Fibroblast of the conjunctiva (primary cell): ENCODE data around the gene HOXD12.

Experiments used
- DNase-seq: peaks from one replicate; pipeline ENCODE4 v3.0.0-alpha.2; 2010; ENCODE audit warnings: low read depth

The HOXD12 gene

DNA sequence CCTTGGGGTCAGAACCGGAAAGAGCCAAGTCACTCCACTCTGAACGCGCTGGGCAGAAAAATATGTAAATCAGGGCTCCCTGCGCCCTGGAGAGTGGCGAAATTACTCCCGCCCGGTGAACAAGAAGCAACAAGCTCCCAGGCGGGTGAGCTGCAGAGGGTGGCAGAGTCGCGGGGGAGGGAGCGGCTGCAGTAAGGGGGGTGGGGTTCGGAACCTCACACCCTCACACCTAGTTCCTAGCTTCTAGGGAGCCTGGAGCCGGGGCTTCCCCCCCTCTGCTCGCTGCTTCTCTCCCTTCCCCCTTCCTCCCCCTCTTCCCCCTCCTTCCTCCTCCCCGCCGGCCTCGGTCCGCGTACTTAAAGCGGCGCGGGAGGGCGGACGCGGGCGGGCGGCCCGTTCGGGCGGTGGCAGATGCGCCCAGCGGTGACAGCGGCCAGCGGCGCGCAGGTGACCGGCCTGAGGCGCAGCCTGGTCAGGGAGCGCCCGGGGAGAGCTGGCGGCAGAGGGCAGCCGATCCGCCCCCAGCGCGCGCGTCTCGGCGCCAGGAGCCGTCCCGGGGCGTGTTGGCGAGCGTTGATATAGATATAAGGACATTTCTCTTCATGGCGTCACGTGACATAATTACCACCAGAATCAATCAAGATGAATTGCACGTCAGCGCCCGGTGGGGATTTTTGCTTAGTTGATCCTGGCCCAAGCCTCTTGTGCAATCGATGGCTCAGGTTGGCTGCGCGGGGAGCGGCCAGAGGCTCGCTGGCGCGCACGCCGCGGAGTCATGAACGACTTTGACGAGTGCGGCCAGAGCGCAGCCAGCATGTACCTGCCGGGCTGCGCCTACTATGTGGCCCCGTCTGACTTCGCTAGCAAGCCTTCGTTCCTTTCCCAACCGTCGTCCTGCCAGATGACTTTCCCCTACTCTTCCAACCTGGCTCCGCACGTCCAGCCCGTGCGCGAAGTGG is 7.3 kb downstream of the HOXD12 start, which contains the start of gene HOXD11:
TSS of gene HOXD11 (plus strand) at position 700 of the 959 bp plus-strand sequence. CDS start at position 776, 76 bp downstream.
- DNase-seq, result no peak

DNA sequence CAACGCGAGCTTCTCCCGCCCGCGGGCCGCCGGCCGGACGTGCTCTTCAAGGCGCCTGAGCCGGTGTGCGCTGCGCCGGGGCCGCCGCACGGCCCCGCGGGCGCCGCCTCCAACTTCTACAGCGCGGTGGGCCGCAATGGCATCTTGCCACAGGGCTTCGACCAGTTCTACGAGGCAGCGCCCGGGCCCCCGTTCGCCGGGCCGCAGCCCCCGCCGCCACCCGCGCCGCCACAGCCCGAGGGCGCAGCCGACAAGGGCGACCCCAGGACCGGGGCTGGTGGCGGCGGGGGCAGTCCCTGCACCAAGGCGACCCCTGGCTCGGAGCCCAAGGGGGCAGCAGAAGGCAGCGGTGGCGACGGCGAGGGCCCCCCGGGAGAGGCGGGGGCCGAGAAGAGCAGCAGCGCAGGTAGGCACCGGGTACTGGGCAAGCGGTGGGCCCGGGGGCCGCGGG is 8.2 kb downstream of the HOXD12 start:
- no peak for DNase-seq

DNA sequence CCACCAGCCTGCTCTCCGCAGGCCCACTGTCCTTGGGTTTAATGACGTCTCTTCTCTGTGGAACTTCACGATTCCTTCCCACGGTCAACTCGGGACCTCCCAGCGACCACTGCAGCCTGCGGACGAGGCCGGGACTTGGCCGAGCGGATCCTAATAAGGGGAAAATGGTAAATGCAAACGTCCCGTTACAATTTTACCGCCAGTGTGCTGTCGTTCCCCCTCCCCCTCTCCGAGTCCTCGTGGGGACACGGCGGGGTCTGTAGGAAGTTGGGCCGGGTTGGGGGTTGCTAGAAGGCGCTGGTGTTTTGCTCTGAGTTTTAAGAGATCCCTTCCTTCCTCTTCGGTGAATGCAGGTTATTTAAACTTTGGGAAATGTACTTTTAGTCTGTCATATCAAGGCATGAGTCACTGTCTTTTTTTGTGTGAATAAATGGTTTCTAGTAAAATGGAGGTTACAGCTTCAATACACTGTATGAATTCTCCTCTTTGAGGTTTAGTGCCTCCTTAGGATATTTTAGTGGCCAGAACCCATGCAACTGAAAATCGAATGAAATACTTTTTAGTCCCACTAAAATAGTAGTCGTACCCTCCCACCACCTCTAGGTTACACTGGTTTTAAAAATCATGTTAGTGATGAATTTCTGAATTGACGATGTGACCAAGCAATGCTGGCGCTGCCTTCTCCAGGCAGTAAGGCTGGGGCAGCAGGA is 9.8 kb downstream of the HOXD12 start:
- no peak for DNase-seq

DNA sequence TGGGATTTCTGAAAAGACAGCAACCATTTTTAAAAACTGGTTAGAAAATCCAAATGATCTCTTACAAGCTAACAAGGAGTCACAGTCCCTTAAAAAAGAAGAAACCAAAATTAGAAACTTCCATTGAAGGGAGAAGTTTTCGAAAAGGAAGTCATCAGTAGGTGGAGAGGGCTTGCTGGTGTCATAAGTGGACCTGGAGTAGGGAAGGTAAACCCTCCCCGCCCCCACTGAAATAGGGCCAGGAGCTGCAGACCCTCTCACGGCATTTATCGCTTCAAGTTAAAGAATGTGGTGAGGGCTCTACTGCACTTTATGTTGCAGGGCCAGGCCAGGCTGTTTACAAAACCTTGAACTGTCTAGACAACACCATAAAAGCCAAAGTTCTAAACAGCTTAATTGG is 10.4 kb downstream of the HOXD12 start:
- no peak for DNase-seq

DNA sequence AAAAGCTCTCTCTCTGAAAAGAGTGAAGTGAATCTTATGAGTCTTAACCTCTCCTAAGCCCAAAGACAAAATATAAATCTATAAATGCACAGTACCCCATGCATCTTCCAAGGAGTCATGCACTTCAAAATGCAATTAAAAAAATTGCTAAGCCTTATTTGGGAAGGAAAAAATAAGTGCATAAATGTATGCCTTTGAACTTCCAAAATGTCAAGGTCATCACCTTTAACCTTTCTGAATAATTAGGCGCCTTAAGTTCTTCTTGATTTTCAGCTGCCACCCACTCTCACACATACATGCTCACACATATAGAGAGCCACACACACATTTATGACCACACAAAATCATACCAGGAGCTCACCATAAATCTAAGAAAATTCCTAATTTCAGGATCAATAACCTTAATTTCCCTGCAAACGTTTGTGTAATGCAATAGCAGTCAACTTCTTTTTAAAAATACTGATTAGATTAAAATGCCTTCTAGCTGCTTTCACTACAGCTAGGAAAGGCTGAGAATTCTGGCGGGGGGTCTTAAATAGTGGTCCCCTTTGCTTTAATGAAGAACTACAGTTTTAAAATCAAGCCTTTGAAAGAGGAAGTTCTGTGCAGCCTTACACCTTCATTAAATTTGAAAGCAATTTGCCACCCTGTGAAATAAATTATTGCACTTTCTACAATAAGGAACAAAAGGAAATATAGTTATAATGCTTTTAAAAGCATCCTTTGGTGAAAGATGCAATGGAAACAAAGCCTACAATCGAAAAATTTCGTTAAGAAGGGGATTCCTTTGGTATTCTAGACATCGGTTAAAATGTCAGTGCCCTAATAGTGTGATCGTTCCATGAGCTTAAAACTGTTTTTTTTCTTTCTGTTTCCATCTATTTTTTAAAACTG is 11.1 kb downstream of the HOXD12 start:
- no peak for DNase-seq

DNA sequence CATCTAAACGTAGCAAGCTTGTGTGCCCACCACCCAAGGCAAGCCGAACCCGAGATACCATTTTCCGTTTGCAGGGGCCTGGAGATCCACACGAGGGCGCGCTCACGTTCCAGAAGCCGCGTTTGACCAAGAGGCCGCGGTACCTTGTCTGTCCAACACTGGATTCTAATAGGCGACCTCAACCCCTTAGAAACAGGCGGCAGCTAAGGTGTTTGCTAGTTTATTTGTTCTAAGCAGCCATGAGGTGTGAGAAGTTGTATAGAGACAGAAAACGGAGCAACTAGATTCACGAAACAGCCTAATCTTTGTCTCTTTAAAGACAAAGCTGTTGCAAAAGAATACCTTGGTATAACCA is 11.7 kb downstream of the HOXD12 start:
- DNase-seq, result no peak

DNA sequence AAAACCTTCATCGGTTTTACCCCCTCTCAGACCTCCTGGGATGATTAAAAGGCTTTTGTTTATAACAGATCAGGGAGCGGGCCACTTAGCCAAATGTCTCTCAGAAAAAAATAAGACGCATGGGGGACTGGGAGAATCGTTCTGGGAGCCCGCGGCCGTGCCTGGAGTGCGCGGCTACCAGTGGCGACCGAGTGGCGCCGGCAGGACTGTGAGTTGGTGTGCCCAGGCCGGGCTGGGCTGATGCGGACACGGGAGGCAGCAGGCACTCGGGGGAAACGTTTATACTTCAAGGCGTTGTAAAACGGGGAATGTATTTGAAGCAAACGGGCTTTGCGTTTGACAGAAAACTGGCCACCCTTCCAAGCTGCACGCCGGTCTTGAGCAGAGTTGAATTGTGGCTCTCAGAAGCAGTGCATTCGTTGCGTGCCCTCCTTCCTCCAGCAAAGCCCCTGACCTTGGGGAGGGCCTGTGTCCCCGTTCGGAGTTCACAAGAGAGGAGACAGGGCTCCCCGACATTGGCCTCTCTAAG is 12.3 kb downstream of the HOXD12 start:
- DNase-seq, result no peak

DNA sequence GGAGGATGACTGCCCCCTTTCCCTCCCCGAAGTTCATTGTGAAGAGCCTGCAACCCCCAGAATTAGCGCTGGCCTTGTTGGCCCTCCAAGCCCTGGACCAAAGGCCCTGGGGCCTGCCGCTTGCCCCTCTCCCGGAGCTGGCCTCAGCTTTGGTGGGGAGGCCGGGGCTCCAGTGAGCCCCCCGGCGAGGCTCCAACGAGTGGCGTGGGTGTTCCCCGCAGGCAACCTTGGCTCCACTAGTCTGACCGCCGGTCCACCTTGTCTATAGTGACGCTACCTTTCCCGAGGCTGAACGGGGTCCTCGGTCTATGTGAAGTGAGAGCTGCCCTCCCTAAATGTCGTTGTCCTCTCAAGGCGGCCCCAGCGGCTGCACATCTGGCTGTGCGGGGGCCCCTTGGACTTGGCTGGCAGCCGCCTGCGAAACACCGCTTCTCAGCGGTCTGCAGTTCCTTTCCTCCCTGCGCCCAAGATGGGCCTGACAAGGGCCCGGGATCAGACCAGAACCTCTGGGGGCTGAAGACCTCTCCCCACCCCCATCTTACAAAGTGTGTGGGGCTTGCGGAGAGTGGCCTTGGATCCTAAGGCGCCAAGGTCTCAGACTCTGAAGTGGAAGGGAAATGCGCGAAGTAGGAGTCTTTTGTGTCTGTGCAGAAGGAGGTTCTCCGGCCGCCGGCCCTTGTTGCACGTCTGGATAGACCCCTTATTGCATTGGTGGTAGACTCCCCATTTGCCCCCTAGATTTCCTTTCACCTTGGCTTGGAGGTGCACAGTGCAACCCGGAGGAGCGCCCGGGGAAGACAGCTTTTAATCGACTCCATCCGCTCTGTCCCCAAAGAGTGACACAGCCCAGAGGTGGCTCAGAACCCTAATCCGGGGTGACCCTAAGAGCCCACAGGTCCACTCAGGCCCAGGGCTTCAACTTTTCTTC is 13.0 kb downstream of the HOXD12 start:
- DNase-seq, result no peak

DNA sequence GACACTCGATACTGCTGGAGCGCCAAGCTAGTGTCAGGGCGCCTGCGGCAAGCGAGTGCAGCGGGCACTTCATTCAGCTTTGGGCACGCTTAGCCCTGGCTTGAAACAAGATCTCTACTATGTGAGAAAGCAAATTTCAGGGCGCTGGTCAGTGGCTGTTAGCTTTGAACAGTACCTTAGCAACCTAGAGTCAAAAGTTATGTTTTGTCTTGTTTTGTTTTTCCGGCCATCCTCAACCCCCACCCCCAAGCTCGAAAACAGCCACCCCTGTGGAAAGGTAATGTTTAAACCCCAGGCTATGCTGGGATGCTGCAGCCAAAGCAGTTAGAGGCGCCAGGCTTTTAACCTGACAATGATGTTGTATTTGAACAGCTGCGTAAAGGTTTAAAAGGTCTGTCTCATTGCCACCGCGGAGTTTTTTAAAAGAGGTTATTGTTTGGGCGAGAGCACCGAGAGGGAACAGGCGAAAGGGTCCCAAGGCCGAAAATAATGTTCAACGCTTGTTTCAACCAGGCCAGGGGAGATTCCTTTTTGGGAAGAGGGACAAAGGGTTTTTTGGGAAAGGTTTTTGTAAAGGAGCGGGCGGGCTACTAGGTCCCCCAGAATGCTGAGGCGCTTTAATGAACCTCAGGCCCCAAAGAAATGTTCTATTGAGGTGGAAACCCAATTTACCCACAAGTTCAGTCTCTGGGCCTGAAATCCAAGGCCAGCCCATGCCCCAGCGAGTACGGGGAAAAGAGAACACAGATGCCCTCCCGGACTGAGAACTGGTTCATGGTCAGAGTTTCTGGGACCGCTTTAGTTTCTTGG is 14.7 kb downstream of the HOXD12 start:
- DNase-seq, result no peak

DNA sequence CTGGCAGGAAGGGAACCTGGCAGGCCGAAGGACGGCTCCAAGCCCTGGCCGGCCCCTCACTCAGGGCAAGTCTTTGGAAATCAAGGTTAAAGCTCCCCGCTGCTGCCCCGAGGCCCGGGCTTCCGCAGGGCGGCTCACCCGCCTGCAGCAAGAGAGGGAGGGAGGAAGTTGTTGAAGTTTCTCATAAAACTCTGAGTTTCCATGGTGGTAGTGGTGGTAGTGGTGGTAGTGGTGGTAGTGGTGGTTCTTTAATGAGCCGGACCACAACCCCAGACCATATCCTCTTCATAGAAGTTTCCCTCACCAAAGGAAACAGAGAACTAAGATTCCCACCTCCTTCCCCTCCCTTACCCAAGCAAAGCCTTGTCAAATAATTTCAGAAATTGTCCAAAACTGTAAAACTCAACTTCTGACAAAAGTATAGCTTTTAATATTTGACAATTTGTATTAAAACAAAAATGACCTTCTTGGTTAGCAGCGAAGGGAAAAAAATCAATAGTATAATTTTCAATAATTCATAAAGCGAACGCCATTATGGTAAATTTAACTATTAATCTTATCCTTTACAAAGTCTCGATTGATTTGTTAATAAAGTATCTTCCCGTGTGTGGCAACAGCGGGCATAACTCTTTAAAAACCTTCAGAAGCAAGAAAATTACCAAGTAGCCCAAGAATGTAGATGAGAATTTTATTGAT is 15.5 kb downstream of the HOXD12 start:
- DNase-seq, result no peak

DNA sequence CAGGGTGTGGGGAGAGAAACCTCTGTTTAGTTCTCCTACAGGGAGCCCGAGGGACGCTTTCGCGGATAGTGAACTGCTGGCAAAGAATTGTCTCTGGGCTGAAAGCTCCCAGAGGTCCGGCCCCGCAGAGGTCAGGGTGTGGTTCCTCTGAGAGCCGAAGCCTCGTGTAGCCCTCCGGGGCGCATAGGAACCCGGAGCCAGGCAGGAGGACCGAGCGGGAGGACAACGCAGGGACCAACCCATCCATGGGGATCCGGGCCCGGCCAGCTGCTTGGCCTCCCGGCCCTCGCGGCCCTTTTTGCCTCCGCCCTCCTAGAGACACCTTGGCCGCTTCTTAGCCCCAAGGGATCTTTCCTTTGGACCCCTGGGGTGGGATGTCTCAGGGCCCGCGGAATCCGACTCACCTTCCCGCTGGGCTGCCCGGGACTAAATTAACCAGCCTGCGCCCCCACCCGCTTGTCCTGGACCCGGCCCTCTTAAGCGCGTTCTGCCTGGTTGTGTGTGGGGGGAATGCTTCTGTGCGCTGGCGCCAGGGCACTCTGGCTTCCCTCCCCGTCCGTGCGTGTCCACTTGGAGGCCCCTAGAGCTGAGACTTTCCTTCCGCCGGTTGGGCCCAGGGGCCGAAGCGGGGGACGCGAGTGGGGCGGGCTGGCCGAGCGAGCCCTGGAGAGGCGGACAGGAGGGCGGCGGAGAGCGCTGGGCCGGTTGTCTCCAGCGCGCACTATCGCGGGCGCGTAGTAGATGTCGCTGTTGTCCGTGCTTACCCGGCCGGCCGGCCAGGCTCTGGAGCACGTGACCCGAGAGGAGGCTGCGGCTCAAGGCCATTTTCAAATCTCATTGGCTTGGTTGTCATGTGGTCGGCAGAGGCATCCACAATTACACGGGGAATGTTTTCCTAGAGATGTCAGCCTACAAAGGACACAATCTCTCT is 16.6 kb downstream of the HOXD12 start, which contains the start of gene HOXD10:
TSS of gene HOXD10 (plus strand) at position 896 of the 931 bp plus-strand sequence. CDS start 56 bp downstream, outside the sequence.
- no peak for DNase-seq

DNA sequence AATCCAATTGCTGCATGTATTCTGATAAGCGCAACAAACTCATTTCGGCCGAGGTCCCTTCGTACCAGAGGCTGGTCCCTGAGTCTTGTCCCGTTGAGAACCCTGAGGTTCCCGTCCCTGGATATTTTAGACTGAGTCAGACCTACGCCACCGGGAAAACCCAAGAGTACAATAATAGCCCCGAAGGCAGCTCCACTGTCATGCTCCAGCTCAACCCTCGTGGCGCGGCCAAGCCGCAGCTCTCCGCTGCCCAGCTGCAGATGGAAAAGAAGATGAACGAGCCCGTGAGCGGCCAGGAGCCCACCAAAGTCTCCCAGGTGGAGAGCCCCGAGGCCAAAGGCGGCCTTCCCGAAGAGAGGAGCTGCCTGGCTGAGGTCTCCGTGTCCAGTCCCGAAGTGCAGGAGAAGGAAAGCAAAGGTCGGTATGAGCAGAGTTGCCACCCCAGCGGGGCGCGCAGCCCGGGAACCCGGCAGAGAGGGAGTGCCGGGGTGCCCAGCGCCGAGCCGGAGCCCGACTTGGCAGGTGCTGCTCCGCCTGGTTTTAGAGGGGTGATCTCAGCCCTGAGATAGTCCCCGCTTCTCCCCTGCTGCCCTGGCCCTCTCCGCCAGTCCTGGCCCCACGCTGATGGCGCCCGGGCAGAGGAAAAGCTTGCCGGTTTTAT is 17.7 kb downstream of the HOXD12 start:
- no peak for DNase-seq

DNA sequence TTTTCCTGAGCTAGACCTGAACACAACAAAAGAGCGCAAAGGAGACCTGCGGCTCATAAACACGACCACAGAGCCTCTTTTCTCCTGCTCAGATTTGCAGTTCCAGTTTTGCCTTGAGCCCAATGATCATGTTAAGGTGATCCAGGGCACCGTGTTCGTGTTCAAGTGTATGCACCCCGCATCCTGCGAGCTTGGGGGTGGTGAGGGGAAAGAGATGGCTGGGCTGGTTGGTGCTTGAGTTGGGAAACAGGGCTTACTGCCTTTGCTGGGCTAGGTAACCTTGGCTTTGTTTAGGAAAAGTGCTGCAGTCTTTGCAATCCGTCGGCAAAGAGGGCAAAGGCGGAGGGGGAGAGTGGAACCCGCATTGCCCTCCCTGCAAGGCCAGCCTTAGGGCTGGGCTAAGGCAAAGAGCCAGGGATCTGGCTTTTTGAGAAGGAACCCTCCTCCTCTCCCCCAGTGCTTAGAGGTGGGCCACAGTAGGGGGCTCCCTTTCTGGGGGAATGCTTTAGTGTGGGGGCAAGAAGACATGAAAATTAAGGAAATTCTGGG is 18.3 kb downstream of the HOXD12 start:
- no peak for DNase-seq

DNA sequence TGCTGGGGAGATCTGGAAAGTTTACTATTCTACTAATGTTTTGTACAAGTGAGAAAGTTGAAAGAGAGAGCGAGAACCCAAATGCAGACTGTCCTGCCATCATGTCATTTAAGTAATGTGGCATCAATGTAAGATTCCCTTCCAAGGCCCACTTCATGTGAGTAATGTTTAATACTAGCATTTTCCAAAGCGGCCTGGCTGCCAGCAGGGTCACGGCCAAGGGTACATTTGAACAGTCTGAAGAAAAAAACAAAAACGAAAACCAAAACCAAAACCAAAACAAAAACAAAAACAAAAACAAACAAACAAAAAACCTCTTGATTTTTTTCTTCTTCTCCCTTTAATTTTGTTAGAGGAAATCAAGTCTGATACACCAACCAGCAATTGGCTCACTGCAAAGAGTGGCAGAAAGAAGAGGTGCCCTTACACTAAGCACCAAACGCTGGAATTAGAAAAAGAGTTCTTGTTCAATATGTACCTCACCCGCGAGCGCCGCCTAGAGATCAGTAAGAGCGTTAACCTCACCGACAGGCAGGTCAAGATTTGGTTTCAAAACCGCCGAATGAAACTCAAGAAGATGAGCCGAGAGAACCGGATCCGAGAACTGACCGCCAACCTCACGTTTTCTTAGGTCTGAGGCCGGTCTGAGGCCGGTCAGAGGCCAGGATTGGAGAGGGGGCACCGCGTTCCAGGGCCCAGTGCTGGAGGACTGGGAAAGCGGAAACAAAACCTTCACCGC is 19.2 kb downstream of the HOXD12 start:
- DNase-seq, result no peak

DNA sequence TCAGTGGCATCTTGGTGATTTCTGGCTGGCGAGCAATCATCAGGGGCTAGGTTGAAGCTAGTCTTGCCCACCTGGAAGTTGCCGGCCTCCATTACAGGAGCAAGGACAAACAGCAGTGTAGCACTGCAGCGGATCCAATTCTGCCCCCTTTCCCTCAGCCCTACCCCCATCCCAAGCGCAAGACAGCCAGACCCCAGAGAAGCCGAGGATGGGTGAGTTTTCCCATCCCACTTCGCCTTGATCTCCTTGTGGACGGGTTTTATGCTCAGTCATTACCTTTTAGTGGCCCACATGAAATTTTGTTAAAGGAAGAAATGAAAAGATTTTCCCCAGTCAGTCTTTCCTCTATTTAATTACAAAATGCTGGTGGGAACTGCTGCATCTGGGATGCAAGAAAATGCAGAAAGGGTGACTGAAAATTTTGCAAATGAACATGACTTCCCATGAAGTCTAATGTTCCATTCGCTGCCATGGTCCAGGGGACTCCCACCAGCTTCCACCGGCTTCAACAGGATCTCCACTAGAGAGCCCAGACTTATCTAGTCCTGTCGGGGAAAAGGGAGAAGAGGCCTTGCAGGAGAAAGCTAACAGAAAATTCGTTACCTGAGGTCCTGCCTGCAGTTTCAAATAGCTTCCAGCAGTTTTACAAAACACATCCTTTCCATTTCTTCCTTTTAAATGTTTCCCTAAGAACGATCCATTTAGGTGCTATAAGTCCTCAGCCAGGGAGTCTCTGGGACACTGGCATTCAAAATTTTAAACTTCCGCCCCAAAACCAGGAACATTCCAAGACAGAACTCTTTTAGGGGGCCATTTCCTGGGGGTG is 21.0 kb downstream of the HOXD12 start:
- DNase-seq, result no peak
